K562 (cell line): Measurements from ENCODE around the gene RTBDN. TPM values are rescaled to one million over a fixed set of nuclear protein-coding genes. Genes with fewer than 3 reads are reported as not detected.

Experiments used
- CCNT2 ChIP-seq: IDR thresholded peaks from 2 replicates; pipeline ENCODE4 v1.6.1; 2011; ENCODE audit warnings: borderline replicate concordance, low read depth, mild to moderate bottlenecking, moderate library complexity, mixed read lengths, low read length; ENCODE audit not compliant: insufficient read length; ENCODE audit errors: extremely low read depth
- DNMT1 ChIP-seq: fragments of 450-650 bp; IDR thresholded peaks from 2 replicates; pipeline ENCODE4 v1.6.1; 2016; ENCODE audit warnings: antibody characterized with exemption, mild to moderate bottlenecking
- EZH2 ChIP-seq: IDR thresholded peaks from 2 replicates; pipeline ENCODE4 v1.6.1; 2012; ENCODE audit warnings: low read depth, mild to moderate bottlenecking, inconsistent platforms, low read length, borderline replicate concordance
- FOXJ3 ChIP-seq: sonication (generic); formaldehyde crosslinking; IDR thresholded peaks from 2 replicates; pipeline ENCODE4 v1.4.0; 2020; ENCODE audit warnings: mild to moderate bottlenecking, missing genetic modification reagents
- HSF4 ChIP-seq: fragments of 250-450 bp; sonication (Bioruptor Pico); IDR thresholded peaks from 2 replicates; pipeline ENCODE4 v2.1.2; 2022; ENCODE audit warnings: mild to moderate bottlenecking, moderate library complexity, borderline replicate concordance
- L3MBTL2 ChIP-seq: fragments of 450-650 bp; IDR thresholded peaks from 2 replicates; pipeline ENCODE4 v1.6.1; 2016; ENCODE audit warnings: mild to moderate bottlenecking, moderate library complexity
- MXD1 ChIP-seq: fragments of 250-450 bp; sonication (Bioruptor Pico); IDR thresholded peaks from 2 replicates; pipeline ENCODE4 v1.8.0; 2021; ENCODE audit warnings: borderline replicate concordance, mild to moderate bottlenecking, moderate library complexity; ENCODE audit not compliant: poor library complexity, severe bottlenecking
- NCOR1 ChIP-seq: fragments of 450-650 bp; IDR thresholded peaks from 2 replicates; pipeline ENCODE4 v1.6.1; 2016; ENCODE audit warnings: mild to moderate bottlenecking, moderate library complexity
- POLR3A ChIP-seq: IDR thresholded peaks from 2 replicates; pipeline ENCODE4 v1.6.1; 2011; ENCODE audit warnings: borderline replicate concordance, mild to moderate bottlenecking, moderate library complexity; ENCODE audit not compliant: insufficient read length, insufficient read depth; ENCODE audit errors: extremely low read depth
- PPARD ChIP-seq: fragments of 250-450 bp; sonication (Bioruptor Pico); IDR thresholded peaks from 2 replicates; pipeline ENCODE4 v1.8.0; 2022; ENCODE audit warnings: inconsistent platforms, mild to moderate bottlenecking, moderate library complexity
- TGIF2 ChIP-seq: sonication (generic); formaldehyde crosslinking; IDR thresholded peaks from 2 replicates; pipeline ENCODE4 v1.8.1; 2022; ENCODE audit warnings: mild to moderate bottlenecking, missing genetic modification reagents, moderate library complexity
- TOE1 ChIP-seq, 2 experiments: fragments of 450-650 bp in 1 of 2; sonication (generic) in 1 of 2; formaldehyde crosslinking in 1 of 2; IDR thresholded peaks; 2 replicates each; pipeline versions ENCODE4 v1.7.1 to v1.8.0; 2016 to 2022; ENCODE audit warnings: borderline replicate concordance in 2 of 2, mild to moderate bottlenecking in 2 of 2, antibody characterized with exemption in 1 of 2, inconsistent platforms in 1 of 2, low read depth in 1 of 2, missing genetic modification reagents in 1 of 2, moderate library complexity in 1 of 2
- YY1 ChIP-seq, 3 experiments: IDR thresholded peaks; 2 replicates each; pipeline ENCODE4 v1.6.1; 2011; ENCODE audit warnings: low read length in 2 of 3, mild to moderate bottlenecking in 2 of 3, moderate library complexity in 2 of 3, borderline replicate concordance in 1 of 3, control low read depth in 1 of 3, low read depth in 1 of 3; ENCODE audit not compliant: insufficient read depth in 3 of 3, insufficient replicate concordance in 2 of 3, control insufficient read depth in 1 of 3, insufficient read length in 1 of 3; ENCODE audit errors: extremely low read depth in 1 of 3
- ZBED1 ChIP-seq: IDR thresholded peaks from 2 replicates; pipeline ENCODE4 v1.6.1; 2014
- ZBTB9 ChIP-seq: fragments of 450-650 bp; formaldehyde crosslinking; IDR thresholded peaks from 2 replicates; pipeline ENCODE4 v1.4.0; 2020; ENCODE audit warnings: mild to moderate bottlenecking, moderate library complexity
- ZFP91 ChIP-seq: sonication (generic); formaldehyde crosslinking; IDR thresholded peaks from 2 replicates; pipeline ENCODE4 v1.8.0; 2022; ENCODE audit warnings: mild to moderate bottlenecking, missing genetic modification reagents
- ZNF124 ChIP-seq: sonication (generic); formaldehyde crosslinking; IDR thresholded peaks from 2 replicates; pipeline ENCODE4 v1.8.1; 2022; ENCODE audit warnings: missing genetic modification reagents
- ZNF134 ChIP-seq: fragments of 250-450 bp; sonication (Bioruptor Pico); conservative IDR thresholded peaks from 2 replicates; pipeline ENCODE4 v1.4.0; 2020
- ZNF511 ChIP-seq: sonication (generic); formaldehyde crosslinking; IDR thresholded peaks from 2 replicates; pipeline ENCODE4 v1.8.0; 2022; ENCODE audit warnings: mild to moderate bottlenecking, missing genetic modification reagents
- ZNF551 ChIP-seq: fragments of 250-450 bp; sonication (Bioruptor Pico); IDR thresholded peaks from 2 replicates; pipeline ENCODE4 v1.5.0; 2021; ENCODE audit warnings: mild to moderate bottlenecking, moderate library complexity
- ZNF583 ChIP-seq: fragments of 250-450 bp; sonication (Bioruptor Pico); IDR thresholded peaks from 2 replicates; pipeline ENCODE4 v1.4.0; 2020
- polyA plus RNA-seq, 8 experiments: library from polyadenylated mRNA; depleted of rRNA in 4 of 8; stranded (reverse) in 5 of 8; unstranded in 3 of 8; fragments of >200 nt; fragmentation: Nextera tagmentation in 2 of 8; fragmentation: Illumina TruSeq in 1 of 8; extraction: Ambion mirVana in 2 of 8; extraction: Trizol in 1 of 8; gene quantifications; 2 replicates each; pipeline versions ENCODE4 v1.2.1 to v1.2.3, GENCODE V29; 2011 to 2014; ENCODE audit warnings: inconsistent platforms in 1 of 8, missing spikeins in 1 of 8
- total RNA-seq, 7 experiments: library from RNA; depleted of rRNA in 6 of 7; stranded (reverse); fragments of >200 nt in 6 of 7; fragmentation: Illumina TruSeq in 2 of 7; extraction: Trizol in 2 of 7; gene quantifications; 2 replicates each; pipeline versions ENCODE4 v1.2.1 to v1.2.3, GENCODE V29; 2011 to 2021; ENCODE audit warnings: low replicate concordance in 1 of 7

Gene RTBDN
- total and polyA plus RNA-seq, 9 of the 15 experiments (the other 6 are each of a cell fraction or from before 2014, with no cell fraction given), result 0.20 to 2.3 (median 0.72) TPM; not detected in 1

GRCh38 chr19:12792051-12792852 lies 42.1 kb downstream of the RTBDN start (continued):
- TF ChIP-seq HSF4 (no peak), TOE1 (IDR thresholded peaks at IDR 0.05; ENCODE audit: borderline replicate concordance) (peak; percentile 82), TOE1 (CRISPR knock-in tag; IDR thresholded peaks at IDR 0.05; ENCODE audit: borderline replicate concordance, low read depth) (no peak), NCOR1 (0 out of 2 replicates have a peak, but pooled peaks have one; percentile 9), CCNT2 (peak; percentile 43), ZBED1 (no peak), ZNF551 (CRISPR knock-in tag) (no peak), ZFP91 (peak; percentile 25; the same call in 1 of the 2 replicates), MXD1 (no peak), EZH2 (no peak), POLR3A (no peak), YY1 (IDR thresholded peaks at IDR 0.05; ENCODE audit: borderline replicate concordance in 1 of 3, control insufficient read depth in 1 of 3, extremely low read depth in 1 of 3, insufficient read depth in 3 of 3, insufficient read length in 1 of 3, insufficient replicate concordance in 2 of 3, low read depth in 1 of 3, low read length in 2 of 3) (peak in 1 of 3 experiments; percentile 62), FOXJ3 (CRISPR knock-in tag) (no peak), ZBTB9 (CRISPR knock-in tag) (0 out of 2 replicates have a peak, but pooled peaks have one; percentile 36), ZNF134 (CRISPR knock-in tag) (no peak), PPARD (CRISPR knock-in tag) (no peak), ZNF511 (CRISPR knock-in tag) (no peak), DNMT1 (no peak), TGIF2 (CRISPR knock-in tag) (0 out of 2 replicates have a peak, but pooled peaks have one; percentile 81), ZNF583 (CRISPR knock-in tag) (no peak), ZNF124 (CRISPR knock-in tag) (no peak), L3MBTL2 (peak; percentile 94)
